ENCODE measurements around the gene PLK5.
"Not testable (repeated sequence)": the region's sequence is repeated elsewhere in the genome, so short reads cannot be mapped to it uniquely, and the experiment has no call there.

DNA sequence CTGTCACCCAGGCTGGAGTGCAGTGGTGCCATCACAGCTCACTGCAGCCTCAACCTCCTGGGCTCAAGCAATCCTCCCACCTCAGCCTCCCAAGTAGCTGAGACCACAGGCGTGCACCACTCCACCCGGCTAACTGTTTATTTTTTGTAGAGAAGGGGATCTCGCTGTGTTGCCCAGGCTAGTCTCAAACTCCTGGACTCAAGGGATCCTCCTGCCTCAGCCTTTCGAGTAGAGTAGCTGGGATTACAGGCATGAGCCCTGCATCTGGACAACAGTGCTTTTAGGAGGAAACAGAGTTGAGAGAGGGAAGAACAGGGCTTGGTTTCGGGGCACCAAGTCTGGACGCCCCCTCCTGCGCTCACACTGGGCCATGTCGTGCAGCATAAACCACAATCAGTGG lies 4.1 kb upstream of the PLK5 start:
- TF ChIP-seq, protein P1, sequence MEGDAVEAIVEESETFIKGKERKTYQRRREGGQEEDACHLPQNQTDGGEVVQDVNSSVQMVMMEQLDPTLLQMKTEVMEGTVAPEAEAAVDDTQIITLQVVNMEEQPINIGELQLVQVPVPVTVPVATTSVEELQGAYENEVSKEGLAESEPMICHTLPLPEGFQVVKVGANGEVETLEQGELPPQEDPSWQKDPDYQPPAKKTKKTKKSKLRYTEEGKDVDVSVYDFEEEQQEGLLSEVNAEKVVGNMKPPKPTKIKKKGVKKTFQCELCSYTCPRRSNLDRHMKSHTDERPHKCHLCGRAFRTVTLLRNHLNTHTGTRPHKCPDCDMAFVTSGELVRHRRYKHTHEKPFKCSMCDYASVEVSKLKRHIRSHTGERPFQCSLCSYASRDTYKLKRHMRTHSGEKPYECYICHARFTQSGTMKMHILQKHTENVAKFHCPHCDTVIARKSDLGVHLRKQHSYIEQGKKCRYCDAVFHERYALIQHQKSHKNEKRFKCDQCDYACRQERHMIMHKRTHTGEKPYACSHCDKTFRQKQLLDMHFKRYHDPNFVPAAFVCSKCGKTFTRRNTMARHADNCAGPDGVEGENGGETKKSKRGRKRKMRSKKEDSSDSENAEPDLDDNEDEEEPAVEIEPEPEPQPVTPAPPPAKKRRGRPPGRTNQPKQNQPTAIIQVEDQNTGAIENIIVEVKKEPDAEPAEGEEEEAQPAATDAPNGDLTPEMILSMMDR (IDR thresholded peaks at IDR 0.05): not testable (repeated sequence)
- TF ChIP-seq TP53, JUN (CRISPR knock-in tag; IDR thresholded peaks at IDR 0.05): not testable (repeated sequence)
- TF ChIP-seq, protein P2, sequence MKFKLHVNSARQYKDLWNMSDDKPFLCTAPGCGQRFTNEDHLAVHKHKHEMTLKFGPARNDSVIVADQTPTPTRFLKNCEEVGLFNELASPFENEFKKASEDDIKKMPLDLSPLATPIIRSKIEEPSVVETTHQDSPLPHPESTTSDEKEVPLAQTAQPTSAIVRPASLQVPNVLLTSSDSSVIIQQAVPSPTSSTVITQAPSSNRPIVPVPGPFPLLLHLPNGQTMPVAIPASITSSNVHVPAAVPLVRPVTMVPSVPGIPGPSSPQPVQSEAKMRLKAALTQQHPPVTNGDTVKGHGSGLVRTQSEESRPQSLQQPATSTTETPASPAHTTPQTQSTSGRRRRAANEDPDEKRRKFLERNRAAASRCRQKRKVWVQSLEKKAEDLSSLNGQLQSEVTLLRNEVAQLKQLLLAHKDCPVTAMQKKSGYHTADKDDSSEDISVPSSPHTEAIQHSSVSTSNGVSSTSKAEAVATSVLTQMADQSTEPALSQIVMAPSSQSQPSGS (CRISPR knock-in tag; IDR thresholded peaks at IDR 0.05; ENCODE audit: borderline replicate concordance, low read depth): not testable (repeated sequence)
